NCI-H1417 treated with DMSO at 0.1 percent for 48 hours (cell line): Measurements from ENCODE around the gene KCNMB1.

ENCODE experiments used
- DNase-seq: peaks from one replicate; lab custom pipeline; 2025; lab: John Stamatoyannopoulos, UW

The KCNMB1 gene

GRCh38 chr5:170341545-170341944 lies 47.6 kb downstream of the KCNMB1 start:
- no peak for DNase-seq

GRCh38 chr5:170339780-170340167 lies 49.4 kb downstream of the KCNMB1 start:
- no peak for DNase-seq

- DNase-seq = no peak
Observed at GRCh38 chr5:170338933-170339779, 50.0 kb downstream of the KCNMB1 start.

- DNase-seq = no peak
Observed at GRCh38 chr5:170338291-170338690, 50.9 kb downstream of the KCNMB1 start.

GRCh38 chr5:170337045-170337733 lies 52.0 kb downstream of the KCNMB1 start:
- DNase-seq = no peak

- no peak for DNase-seq
Observed at GRCh38 chr5:170336065-170336464, 53.1 kb downstream of the KCNMB1 start.

- DNase-seq = no peak
Observed at GRCh38 chr5:170334626-170335025, 54.5 kb downstream of the KCNMB1 start.

- no peak for DNase-seq
Observed at GRCh38 chr5:170333161-170333910, 55.8 kb downstream of the KCNMB1 start.

GRCh38 chr5:170332058-170332457 lies 57.1 kb downstream of the KCNMB1 start:
- no peak for DNase-seq

- DNase-seq = no peak
Observed at GRCh38 chr5:170330568-170331054, 58.6 kb downstream of the KCNMB1 start.

GRCh38 chr5:170329524-170329923 lies 59.6 kb downstream of the KCNMB1 start:
- no peak for DNase-seq

GRCh38 chr5:170327829-170328228 lies 61.3 kb downstream of the KCNMB1 start:
- no peak for DNase-seq

- DNase-seq = no peak
Observed at GRCh38 chr5:170327168-170327567, 62.0 kb downstream of the KCNMB1 start.
